DND-41 (cell line): ENCODE data around the gene PHACTR3.

ENCODE experiments used
- CTCF ChIP-seq: IDR thresholded peaks from 2 replicates; pipeline ENCODE4 v1.5.1; 2012; ENCODE audit warnings: borderline replicate concordance, low read length, moderate library complexity, mild to moderate bottlenecking; ENCODE audit not compliant: poor library complexity, severe bottlenecking; ENCODE audit errors: extremely low read depth
- EZH2 ChIP-seq: IDR thresholded peaks from 3 replicates; pipeline ENCODE4 v1.6.1; 2012; ENCODE audit warnings: borderline replicate concordance, low read depth, mild to moderate bottlenecking, moderate library complexity, low read length, inconsistent platforms; ENCODE audit not compliant: severe bottlenecking

- TF ChIP-seq CTCF: no peak
- no peak for TF ChIP-seq EZH2
These were observed 172.4 kb downstream of the PHACTR3 start for GRCh38 chr20:59776626-59777330.
